HepG2 (cell line): Measurements from ENCODE around the gene ERCC6L2. TPM values are rescaled to one million over a fixed set of nuclear protein-coding genes. Genes with fewer than 3 reads are reported as not detected.

Experiments
- ATAC-seq: fragments of 200-7000 bp; cut with Tn5 transposase; 3 replicates; pipeline ENCODE4 v1.9.1; 2020; ENCODE audit warnings: mild to moderate bottlenecking, moderate library complexity
- BruUV-seq: library from RNA; stranded (reverse); fragments of 400-500 nt; replicated peaks from 2 replicates; lab custom pipeline; 2021; lab: Mats Ljungman, UMichigan
- CTCF ChIA-PET: fragments of 300-600 bp; formaldehyde crosslinking; extraction: SDS; loops from one replicate; lab custom pipeline; 2021; ENCODE audit warnings: low total read pairs, inconsistent platforms, low intra/inter-chr PET ratio; lab: Yijun Ruan, JAX
- POLR2A ChIA-PET: fragments of 350-600 bp; sonication (Branson Sonifier 250); formaldehyde crosslinking; loops from one replicate; lab custom pipeline; 2020; ENCODE audit warnings: antibody characterized with exemption, inconsistent platforms; lab: Yijun Ruan, JAX
- DNase-seq: peaks from one replicate; pipeline ENCODE4 v3.0.0-alpha.2; 2015; ENCODE audit warnings: low spot score
- FAIRE-seq: peaks from 3 replicates; lab custom pipeline; 2011; peaks lifted over from hg19 to GRCh38; lab: Jason Lieb, UNC
- H2AFZ ChIP-seq: one replicate; pipeline ENCODE4 v1.6.1; 2011; ENCODE audit warnings: low read length, inconsistent platforms
- H3K27ac ChIP-seq: fragments of 300-600 bp; 3 replicates; pipeline ENCODE4 v1.8.0; 2011; ENCODE audit warnings: mixed run types, mild to moderate bottlenecking, mixed read lengths, low read length, inconsistent platforms; ENCODE audit not compliant: insufficient read depth; ENCODE audit errors: extremely low read length
- H3K27me3 ChIP-seq, 2 experiments: fragments of 200-600 bp in 1 of 2; 2 replicates in 1 of 2; 3 replicates in 1 of 2; pipeline versions ENCODE4 v1.6.0 to v1.8.0; 2011; ENCODE audit warnings: low read length in 2 of 2, mild to moderate bottlenecking in 2 of 2, moderate library complexity in 2 of 2, inconsistent platforms in 1 of 2; ENCODE audit not compliant: insufficient read depth in 2 of 2, control insufficient read depth in 1 of 2
- H3K36me3 ChIP-seq, 2 experiments: fragments of 200-600 bp in 1 of 2; replicated peaks in 1 of 2; 2 replicates in 1 of 2; 3 replicates in 1 of 2; pipeline versions ENCODE4 v1.5.1 to v1.8.0; 2011; ENCODE audit warnings: low read length in 2 of 2, inconsistent platforms in 1 of 2; ENCODE audit not compliant: insufficient read depth in 2 of 2, control insufficient read depth in 1 of 2
- H3K4me1 ChIP-seq: 2 replicates; pipeline ENCODE4 v1.5.1; 2012; ENCODE audit warnings: low read length, inconsistent platforms; ENCODE audit not compliant: insufficient read depth
- H3K4me2 ChIP-seq: 2 replicates; pipeline ENCODE4 v1.6.0; 2011; ENCODE audit warnings: low read depth, low read length, inconsistent platforms
- H3K4me3 ChIP-seq, 3 experiments: fragments of 200-600 bp in 1 of 3; sonication (generic), shearing (Covaris generic) in 1 of 3; replicated peaks in 1 of 3; 2 replicates each; pipeline ENCODE4 v1.5.1; 2011 to 2016; ENCODE audit warnings: low read length in 3 of 3, inconsistent platforms in 2 of 3, low read depth in 2 of 3, mild to moderate bottlenecking in 2 of 3, control low read depth in 1 of 3, mixed read lengths in 1 of 3; ENCODE audit not compliant: insufficient read depth in 1 of 3
- H3K79me2 ChIP-seq: one replicate; pipeline ENCODE4 v1.6.1; 2011; ENCODE audit warnings: low read length, inconsistent platforms; ENCODE audit not compliant: insufficient read depth
- H3K9ac ChIP-seq: 2 replicates; pipeline ENCODE4 v1.6.0; 2011; ENCODE audit warnings: mild to moderate bottlenecking, low read depth, low read length, inconsistent platforms; ENCODE audit not compliant: insufficient read depth
- H3K9me3 ChIP-seq: 2 replicates; pipeline ENCODE4 v1.5.1; 2012; ENCODE audit warnings: mild to moderate bottlenecking, low read length
- H4K20me1 ChIP-seq: 2 replicates; pipeline ENCODE4 v1.6.0; 2011; ENCODE audit warnings: inconsistent platforms, mild to moderate bottlenecking, low read length, moderate library complexity; ENCODE audit not compliant: insufficient read depth
- GZF1 ChIP-seq: sonication (generic); formaldehyde crosslinking; IDR thresholded peaks from 2 replicates; pipeline ENCODE4 v1.5.1; 2020; ENCODE audit warnings: mild to moderate bottlenecking, missing genetic modification reagents
- HCFC1 ChIP-seq: fragments of 150-350 bp; IDR thresholded peaks from 2 replicates; pipeline ENCODE4 v1.6.1; 2014; ENCODE audit warnings: low read depth, low read length
- MAFF ChIP-seq: IDR thresholded peaks from 2 replicates; pipeline ENCODE4 v1.6.1; 2011; ENCODE audit warnings: low read depth, low read length, improper control_type of control experiment
- MXD4 ChIP-seq: IDR thresholded peaks from 2 replicates; pipeline ENCODE4 v1.6.1; 2016; ENCODE audit warnings: mild to moderate bottlenecking, missing biosample characterization, missing genetic modification reagents
- PRPF4 ChIP-seq: fragments of 200-400 bp; formaldehyde crosslinking; IDR thresholded peaks from 2 replicates; pipeline ENCODE4 v1.6.1; 2016; ENCODE audit warnings: low read length, low read depth; ENCODE audit not compliant: poor library complexity, severe bottlenecking
- ZBTB40 ChIP-seq, 2 experiments: fragments of 450-650 bp in 1 of 2; sonication (generic) in 1 of 2; formaldehyde crosslinking in 1 of 2; IDR thresholded peaks; 2 replicates each; pipeline versions ENCODE4 v1.6.1 to v1.8.0; 2016 to 2022; ENCODE audit warnings: antibody characterized with exemption in 1 of 2, mild to moderate bottlenecking in 1 of 2, missing genetic modification reagents in 1 of 2
- ZNF569 ChIP-seq: sonication (generic); formaldehyde crosslinking; IDR thresholded peaks from 2 replicates; pipeline ENCODE4 v1.5.0; 2020; ENCODE audit warnings: mild to moderate bottlenecking, missing genetic modification reagents, moderate library complexity, borderline replicate concordance
- WGBS: methylation state at CpG from one replicate; pipeline ENCODE4 v1.1.6; 2017; ENCODE audit warnings: low lambda C conversion rate; 5-methylcytosine and 5-hydroxymethylcytosine counted together
- in situ Hi-C: cut with HindIII; loops from 2 replicates; pipeline ENCODE4 v1.10.0; 2017; ENCODE audit warnings: low pct_unique_long_range_greater_than_20kb; ENCODE audit not compliant: extremely low pct_ligation_motif_present
- intact Hi-C: fragments of 100-400 bp; cut with micrococcal nuclease; formaldehyde crosslinking; loops from one replicate; pipeline ENCODE4 v1.10.0; 2022; ENCODE audit not compliant: unreplicated experiment
- polyA plus RNA-seq, 8 experiments: library from polyadenylated mRNA; depleted of rRNA in 3 of 8; stranded (reverse) in 7 of 8; unstranded in 1 of 8; fragments of >200 nt; fragmentation: Illumina TruSeq in 4 of 8; extraction: Trizol in 4 of 8; gene quantifications; 2 replicates each; pipeline versions ENCODE4 v1.2.1 to v1.2.3, GENCODE V29; 2011 to 2016; ENCODE audit warnings: low read depth in 4 of 8, missing spikeins in 1 of 8, mixed read lengths in 1 of 8; ENCODE audit not compliant: insufficient read depth in 1 of 8
- total RNA-seq, 5 experiments: library from RNA; depleted of rRNA; stranded (reverse); fragments of >200 nt; fragmentation: Illumina TruSeq; extraction: Trizol; gene quantifications; 2 replicates each; pipeline ENCODE4 v1.2.3, GENCODE V29; 2016; ENCODE audit warnings: low read depth in 1 of 5

The ERCC6L2 gene
- total and polyA plus RNA-seq, 2 of the 13 experiments (the other 11 are each of a cell fraction or from before 2014, with no cell fraction given): 13.4 to 45.9 TPM

DNA sequence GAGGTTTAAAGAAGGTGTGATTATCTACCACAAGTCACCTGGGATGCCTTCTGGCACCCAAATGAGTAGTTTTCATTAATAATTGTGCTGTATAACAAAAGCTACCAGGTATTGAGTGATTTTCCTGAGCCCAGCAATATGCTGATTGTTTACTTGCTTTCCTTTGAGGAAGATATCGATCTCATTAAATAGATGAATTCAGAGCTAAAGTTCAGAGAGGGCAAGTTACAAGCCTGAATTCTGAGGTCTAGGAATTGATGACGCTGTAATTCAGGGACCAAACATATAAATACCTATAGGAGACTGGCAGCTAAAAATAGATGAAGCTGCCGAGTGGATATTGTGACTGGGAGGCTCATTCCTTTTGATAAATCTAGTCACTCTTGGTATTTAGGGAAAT lies 1.1 kb downstream of the ERCC6L2 start:
- no peak overlapping the region; a peak in 1 of 6 replicates for H3K4me3 ChIP-seq
- no peak for ATAC-seq
- ChIA-PET CTCF (no interaction called here), POLR2A (interaction anchor here (1.9 to 3.3 kb wide), 2 partner anchors 14 to 147 kb away, joined by 5 to 17 read pairs; no protein-coding TSS in a partner anchor)
- intact Hi-C loops (loop anchor here (2.0 to 10.0 kb wide), 4 partner anchors 104 to 368 kb away; no protein-coding TSS in a partner anchor), in situ Hi-C loops (no loop called here)
- no peak overlapping the region for H3K9ac ChIP-seq
- peak; percentile 12 for DNase-seq
- H2AFZ ChIP-seq: no peak overlapping the region
- H3K4me2 ChIP-seq: no peak overlapping the region
- FAIRE-seq: no peak
- BruUV-seq: no TSS peak
- H4K20me1 ChIP-seq: no peaks in the 10 kb centered on the region; the same call in 1 of the 2 replicates
- H3K27ac ChIP-seq: no peak overlapping the region
- peaks cover 0 to 4% of the 10 kb centered on the region in 2 experiments; a peak in 3 of 5 replicates for H3K36me3 ChIP-seq
- WGBS: 2% methylated on average over 3 of the region's 3 CpGs
- no peaks in the 10 kb centered on the region for H3K9me3 ChIP-seq
- peaks cover 44% of the 10 kb centered on the region for H3K79me2 ChIP-seq
- no peak for TF ChIP-seq PRPF4
- no peak for TF ChIP-seq MXD4 (CRISPR knock-in tag)
- no peak for TF ChIP-seq GZF1 (CRISPR knock-in tag)
- no peak for TF ChIP-seq MAFF
- TF ChIP-seq ZNF569 (CRISPR knock-in tag): no peak
- no peaks in the 10 kb centered on the region; a peak in 1 of 5 replicates for H3K27me3 ChIP-seq
- peaks cover 21% of the 10 kb centered on the region for H3K4me1 ChIP-seq

DNA sequence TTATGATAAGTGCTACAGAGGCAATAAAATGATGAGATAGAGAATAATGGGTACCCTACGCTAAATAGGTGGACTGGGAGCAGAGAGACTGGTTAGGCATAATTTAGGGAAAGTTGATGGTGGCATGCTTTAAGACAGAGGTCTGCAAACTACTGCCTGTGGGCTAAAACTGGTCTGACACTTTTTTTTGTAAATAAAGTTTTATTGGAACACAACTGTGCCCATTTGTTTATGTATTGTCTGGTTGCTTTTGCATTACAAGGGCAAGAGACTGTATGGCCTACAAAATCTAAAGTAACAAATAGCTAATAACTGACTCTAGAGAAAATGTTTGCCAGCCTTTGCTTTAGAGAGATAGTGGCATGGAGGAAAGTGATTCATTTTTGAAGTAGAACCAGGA lies 2.5 kb downstream of the ERCC6L2 start:
- POLR2A ChIA-PET: no interaction called here
- Histone ChIP-seq H3K4me2 (no peak overlapping the region), H3K9me3 (no peaks in the 10 kb centered on the region), H3K27me3 (no peaks in the 10 kb centered on the region; a peak in 1 of 5 replicates), H3K9ac (no peak overlapping the region), H2AFZ (no peak overlapping the region), H4K20me1 (no peaks in the 10 kb centered on the region; the same call in 1 of the 2 replicates), H3K79me2 (peaks cover 56% of the 10 kb centered on the region), H3K27ac (no peak overlapping the region), H3K36me3 (peaks cover 4 to 17% of the 10 kb centered on the region in 2 experiments), H3K4me1 (peaks cover 21% of the 10 kb centered on the region), H3K4me3 (no peak overlapping the region; a peak in 1 of 6 replicates)
- FAIRE-seq (no peak), ATAC-seq (no peak), DNase-seq (no peak)
- in situ Hi-C loops: no loop called here
- WGBS: 94% methylated on average over 1 of the region's 1 CpG
- BruUV-seq: no TSS peak
- CTCF ChIA-PET: no interaction called here
- TF ChIP-seq HCFC1 (no peak), ZBTB40 (IDR thresholded peaks at IDR 0.05) (peak; percentile 80), ZBTB40 (CRISPR knock-in tag; IDR thresholded peaks at IDR 0.05) (peak; percentile 97; the same call in 1 of the 2 replicates)
- intact Hi-C loops: loop anchor here (2.0 to 10.0 kb wide), 4 partner anchors 106 to 369 kb away; no protein-coding TSS in a partner anchor
